Hepatocyte (in vitro differentiated cells): ENCODE data around the gene CHMP5.

ENCODE experiments used
- CTCF ChIP-seq: fragments of 200-600 bp; sonication (generic); IDR thresholded peaks from 2 replicates; pipeline ENCODE4 v1.5.1; 2016; ENCODE audit warnings: antibody characterized with exemption, mild to moderate bottlenecking; ENCODE audit not compliant: poor library complexity
- EZH2 ChIP-seq: fragments of 200-600 bp; sonication (generic); IDR thresholded peaks from 2 replicates; pipeline ENCODE4 v1.6.1; 2016; ENCODE audit warnings: antibody characterized with exemption, mild to moderate bottlenecking, borderline replicate concordance
- EZH2phosphoT487 ChIP-seq: fragments of 200-600 bp; sonication (generic); IDR thresholded peaks from one replicate; pipeline ENCODE4 v1.6.1; 2018; ENCODE audit warnings: antibody characterized with exemption, mild to moderate bottlenecking, low read depth, moderate library complexity; ENCODE audit not compliant: unreplicated experiment, severe bottlenecking

- TF ChIP-seq CTCF (no peak), EZH2 (no peak), EZH2phosphoT487 (no peak)
Measured at GRCh38 chr9:33234511-33235467, 30.1 kb upstream of the CHMP5 start.
